ENCODE data around the gene NUDCD3.

NUDCD3 gene

DNA sequence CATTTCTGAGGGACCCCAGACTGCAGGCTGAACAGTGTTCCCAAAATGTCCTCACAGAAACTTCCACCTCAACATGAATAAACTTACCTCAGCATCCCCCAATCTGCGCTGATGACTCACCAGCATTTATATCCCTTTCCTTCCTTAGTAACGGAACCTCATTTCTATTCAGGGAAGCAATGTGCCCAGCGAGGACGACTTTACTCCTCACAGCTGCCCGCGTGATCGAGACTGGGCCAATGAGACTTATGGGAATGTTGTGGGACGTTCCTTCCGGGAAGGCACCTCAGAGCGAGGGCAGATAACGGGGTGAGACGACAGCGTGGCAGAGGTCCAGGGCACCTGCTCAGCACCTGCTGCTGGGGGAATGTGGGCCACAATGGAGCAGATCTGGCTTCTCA, 91.9 kb downstream of the NUDCD3 start:
- no peak for DNase-seq

DNA sequence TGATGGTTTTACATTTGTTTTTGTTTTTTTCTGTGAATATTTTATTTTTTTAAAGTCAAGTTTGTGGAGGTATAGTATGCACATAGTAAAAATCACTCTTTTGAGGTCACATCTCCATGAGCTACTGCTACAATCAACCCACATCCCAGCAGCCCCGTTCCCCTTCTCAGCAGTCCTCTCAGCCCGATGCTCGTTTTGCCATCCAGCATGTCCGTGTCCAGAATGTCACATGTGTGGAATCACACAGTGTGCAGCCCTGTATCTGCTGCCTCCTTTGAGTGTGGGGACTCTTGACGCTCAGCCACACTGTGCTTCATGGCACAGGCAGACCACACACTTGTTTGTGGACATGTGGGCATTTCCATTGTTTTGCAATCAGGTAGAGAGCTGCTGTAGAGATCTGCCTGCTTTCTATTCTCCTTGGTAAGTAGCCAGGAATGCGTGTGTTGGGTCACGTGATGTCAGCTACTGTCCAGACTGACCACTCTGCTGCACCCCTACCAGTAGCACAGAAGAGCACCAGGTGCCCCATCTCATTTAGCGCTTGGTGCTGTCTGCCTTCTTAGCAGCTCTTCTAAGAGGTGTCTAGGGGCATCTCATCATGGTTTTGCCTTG, 93.4 kb downstream of the NUDCD3 start:
- DNase-seq, result no peak

DNA sequence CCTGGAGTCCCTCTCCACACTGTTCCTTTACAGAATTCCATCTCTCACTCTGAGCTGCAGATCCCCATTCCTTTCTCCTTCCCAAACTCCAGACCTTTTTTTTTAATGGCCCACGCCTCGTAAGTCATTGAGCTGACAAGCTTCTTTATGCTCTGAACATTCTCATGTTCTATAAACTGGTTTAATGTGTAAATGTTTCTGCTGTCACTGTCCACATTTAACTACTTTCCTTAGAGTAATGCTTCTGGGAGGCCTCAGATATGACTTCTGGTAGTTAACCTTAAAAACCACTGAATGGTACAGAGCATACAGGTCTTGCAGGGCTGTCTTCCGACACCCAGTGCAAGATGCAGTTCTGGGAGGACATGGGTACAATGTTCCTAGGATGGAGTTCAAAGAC, 94.0 kb downstream of the NUDCD3 start:
- DNase-seq, result no peak

DNA sequence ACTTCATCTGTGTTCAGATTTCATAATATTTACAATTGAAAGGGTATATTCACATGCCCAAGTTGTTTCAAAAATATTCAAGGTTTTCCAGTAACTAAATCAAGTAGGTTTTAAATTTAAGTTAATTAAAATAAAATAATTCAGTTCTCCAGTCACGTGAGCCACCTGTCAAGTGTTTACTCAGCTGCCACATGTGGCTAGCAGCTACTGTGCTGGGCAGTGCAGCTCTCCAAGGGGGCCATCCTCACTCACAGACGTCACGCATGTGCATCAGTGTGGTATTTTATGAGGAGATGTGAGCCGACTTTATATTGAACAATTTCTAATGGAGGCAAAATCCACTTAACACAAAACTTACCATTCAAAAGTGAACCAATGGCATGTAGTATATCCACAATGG, 95.4 kb downstream of the NUDCD3 start:
- DNase-seq, result no peak

DNA sequence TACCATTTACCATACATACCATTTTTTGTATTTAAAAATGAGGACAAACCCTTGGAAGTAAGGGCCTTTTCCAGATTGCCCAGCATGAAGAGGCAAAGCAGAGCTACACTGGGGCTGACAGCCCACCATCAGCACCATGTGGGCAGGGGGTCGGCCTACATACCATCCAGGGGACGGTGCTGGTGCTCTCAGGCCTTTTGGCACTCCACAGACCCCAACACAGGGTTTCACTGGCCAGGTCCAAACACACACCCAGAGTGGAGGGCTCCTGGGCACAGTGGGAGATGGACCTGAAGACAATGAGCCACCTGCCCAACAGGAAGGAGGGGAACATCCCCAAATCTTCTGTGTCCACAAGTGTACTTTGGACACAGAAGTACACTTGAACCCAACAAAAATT, 95.8 kb downstream of the NUDCD3 start:
- DNase-seq, result no peak

- DNase-seq, result no peak
Measured at GRCh38 chr7:44394112-44394447, 96.4 kb downstream of the NUDCD3 start.

- no peak for DNase-seq
Measured at GRCh38 chr7:44393238-44394111, 97.0 kb downstream of the NUDCD3 start.

GRCh38 chr7:44392618-44393010, 97.8 kb downstream of the NUDCD3 start:
- no peak for DNase-seq

DNA sequence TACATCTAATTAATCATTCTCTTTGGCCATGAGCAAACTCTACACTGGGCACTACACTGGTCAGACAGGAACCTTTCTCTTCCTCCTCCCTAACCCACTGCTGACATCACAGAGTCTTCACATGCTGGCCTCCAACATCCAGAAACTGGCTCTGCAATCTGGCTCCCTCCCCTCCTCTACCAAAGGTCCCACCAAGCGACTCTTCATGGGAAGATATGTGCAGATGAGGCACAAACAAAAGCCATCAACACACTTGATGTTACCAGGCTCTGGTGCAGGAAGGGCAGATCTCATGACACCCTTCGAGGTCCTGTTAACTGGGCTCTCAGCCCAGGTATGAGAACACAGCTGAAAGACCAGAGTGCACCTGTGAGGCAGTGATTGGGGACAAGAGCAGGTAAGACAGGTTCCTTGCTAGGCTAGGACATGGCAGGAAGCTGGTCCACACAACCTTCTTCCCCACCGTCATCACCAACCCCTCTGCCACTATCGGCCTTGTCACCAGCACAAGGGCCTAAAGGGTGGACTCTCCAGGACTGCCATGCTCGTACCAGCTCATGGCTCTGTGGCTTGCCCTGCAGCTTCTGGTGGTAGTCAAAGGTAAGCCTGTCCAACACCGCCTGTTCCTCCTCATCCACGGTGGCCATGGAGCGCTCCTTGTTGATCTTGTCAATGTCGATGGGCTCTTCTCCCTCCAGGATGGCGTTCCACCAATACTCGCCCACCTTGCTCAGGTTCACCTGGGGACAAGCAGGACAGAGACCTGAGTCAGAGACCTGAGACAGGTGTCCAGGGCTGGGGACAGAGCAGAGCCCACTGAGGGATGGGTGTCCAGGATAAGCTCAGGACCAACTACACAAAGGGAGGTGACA, 98.5 kb downstream of the NUDCD3 start:
- no peak for DNase-seq

GRCh38 chr7:44391171-44391570, 99.3 kb downstream of the NUDCD3 start:
- DNase-seq, result no peak

- DNase-seq, result no peak
Measured at GRCh38 chr7:44390701-44391100, 99.8 kb downstream of the NUDCD3 start.

DNA sequence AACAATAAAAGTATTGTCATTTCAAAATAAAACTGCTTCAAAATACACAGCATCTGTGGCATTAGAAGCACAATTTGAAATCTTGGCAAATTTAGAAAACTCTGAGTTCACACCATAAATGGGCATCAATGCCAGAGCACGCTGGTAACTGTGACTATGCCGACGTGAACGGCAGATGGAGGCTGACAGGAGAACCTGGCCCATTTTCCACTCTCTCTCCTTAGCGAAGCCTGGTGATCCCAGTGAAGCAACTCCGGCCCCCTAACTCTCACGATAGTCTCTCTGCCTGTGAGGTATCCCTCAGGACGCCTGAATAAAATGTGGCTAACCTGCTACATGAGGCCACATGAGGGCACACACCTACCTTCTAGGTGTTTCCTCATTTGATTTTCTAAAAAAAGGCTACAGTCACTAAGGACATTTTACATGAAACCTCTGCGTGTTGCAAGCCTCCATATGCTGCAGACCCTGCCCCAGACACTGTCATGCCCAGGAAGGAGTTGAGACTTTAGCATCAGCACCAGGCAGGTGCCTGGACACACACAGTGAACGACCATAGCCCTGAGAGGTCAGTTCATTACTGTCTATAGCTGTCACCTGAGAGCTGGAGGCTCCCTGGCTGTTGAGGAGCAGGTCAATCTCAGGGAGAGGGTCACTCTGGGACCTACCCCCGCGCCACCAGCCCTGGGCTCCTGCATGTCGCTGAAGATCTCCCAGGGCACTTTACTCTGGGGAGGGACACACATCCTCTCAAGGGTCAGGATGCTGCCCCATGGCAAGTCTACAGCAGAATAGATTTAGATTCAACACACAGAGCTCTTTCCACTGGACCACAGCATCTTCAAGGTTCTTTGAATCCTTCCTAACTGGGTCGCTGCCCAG, 102.1 kb downstream of the NUDCD3 start:
- no peak for DNase-seq

DNA sequence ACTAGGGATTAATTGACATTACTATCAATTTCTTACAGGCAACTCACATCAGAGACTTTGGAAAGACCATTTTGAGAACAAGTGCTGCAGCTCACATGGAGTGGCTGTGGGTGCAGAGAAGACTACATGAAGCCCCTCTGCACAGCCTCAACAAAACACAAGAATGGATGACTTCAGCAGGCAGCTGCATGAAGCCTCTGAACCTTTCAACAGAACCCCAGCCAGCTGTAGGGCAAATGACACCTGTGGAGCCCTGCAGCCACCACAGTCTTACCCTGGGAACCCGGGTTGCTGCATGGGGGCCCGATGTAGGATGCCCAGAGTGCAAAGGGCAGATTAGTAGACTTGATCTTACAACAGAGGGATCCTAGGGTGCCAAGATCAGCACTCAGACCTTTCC, 103.1 kb downstream of the NUDCD3 start:
- DNase-seq, result no peak

GRCh38 chr7:44386139-44386913, 104.1 kb downstream of the NUDCD3 start:
- no peak for DNase-seq

DNA sequence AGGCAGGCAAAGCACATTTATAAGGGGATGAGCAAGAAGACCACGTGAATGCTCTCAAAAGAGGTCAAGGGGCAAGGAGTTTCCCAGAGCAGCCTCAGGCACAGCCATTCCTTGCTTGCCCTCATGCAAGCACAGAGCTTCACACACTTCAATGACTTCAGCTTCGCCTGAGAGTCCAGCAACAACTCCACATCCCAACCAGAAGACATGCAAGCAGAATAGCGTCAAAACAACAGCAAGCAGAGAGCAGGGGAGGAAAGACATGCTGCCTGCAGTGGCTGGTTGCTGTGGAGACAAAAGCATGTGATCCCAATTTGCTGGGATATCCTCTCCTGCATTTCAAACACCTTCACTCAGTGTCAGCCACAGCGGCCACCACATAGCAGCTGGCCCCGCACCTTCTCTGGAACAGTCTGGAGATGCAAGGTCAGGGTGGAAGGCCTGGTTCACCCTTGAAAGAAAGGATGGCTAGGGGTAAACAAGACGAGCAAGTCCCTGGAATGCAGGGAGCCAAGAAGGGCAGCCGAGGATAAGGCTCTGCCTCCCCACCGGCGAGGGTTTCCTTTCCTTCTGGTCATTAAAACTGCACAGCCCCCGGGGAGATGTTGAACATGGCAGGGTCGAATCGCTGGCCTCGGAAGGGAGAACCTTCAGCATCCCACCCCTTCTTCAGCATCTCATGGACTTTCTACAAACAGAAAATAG, 104.9 kb downstream of the NUDCD3 start:
- DNase-seq, result no peak

GRCh38 chr7:44384586-44385433, 105.6 kb downstream of the NUDCD3 start:
- no peak for DNase-seq

DNA sequence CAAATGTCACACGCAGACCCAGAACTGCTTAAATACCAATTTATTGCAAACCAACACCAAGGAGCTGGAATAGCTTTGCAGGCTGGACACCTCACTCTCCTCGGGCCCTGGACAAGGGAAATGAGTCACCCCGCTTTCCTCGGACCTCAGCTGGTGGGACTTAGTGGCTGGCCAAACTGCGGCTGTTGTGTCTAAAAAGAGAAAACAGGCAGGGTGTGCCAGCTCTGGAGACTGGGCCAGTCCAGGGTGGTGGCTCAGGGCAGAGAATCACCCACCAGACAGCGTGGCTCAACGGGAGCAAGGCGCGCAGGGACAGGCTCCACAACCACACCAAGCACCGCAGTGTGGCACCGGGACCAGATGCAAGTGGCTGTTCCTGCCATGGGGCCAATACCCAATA, 106.9 kb downstream of the NUDCD3 start:
- DNase-seq, result no peak

DNA sequence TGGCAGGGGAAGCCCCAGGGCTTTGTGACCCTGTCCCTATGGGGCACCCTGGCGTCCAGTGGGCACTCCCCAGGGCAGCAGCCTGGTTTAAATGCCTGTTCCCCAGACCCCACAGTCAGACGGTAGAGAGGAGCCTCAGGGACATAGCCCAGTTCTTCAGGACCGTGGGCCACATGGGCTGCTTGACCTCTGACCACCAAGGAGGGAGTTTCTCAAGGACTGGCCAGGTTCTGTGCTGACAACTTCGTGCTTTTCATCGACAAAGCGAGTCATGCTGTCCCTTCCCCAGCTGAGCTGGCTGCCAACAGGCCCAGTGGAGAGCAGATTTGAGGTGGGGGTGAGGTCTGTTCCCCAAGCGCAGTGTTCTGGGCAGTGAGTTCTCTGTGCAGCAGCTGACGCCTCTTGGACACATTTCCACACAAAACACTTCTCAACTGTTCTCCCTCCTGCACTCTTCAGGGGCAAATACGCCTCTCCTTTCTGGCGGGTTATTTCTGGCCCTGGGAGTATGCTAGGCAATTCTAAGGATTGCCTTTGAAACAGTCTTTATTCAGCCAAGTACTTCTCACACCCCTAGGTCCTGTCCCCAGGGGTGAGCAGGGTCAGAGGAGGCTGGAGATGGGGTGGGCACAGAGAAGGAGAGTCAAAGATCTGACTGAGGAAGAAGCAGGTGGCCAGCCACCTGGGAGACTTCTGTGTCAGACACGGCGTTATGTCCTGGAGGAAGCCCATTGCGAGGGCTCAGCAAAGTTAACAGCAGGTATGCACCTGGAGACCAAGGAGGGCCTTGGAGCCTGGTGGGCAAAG, 107.8 kb downstream of the NUDCD3 start:
- no peak for DNase-seq

DNA sequence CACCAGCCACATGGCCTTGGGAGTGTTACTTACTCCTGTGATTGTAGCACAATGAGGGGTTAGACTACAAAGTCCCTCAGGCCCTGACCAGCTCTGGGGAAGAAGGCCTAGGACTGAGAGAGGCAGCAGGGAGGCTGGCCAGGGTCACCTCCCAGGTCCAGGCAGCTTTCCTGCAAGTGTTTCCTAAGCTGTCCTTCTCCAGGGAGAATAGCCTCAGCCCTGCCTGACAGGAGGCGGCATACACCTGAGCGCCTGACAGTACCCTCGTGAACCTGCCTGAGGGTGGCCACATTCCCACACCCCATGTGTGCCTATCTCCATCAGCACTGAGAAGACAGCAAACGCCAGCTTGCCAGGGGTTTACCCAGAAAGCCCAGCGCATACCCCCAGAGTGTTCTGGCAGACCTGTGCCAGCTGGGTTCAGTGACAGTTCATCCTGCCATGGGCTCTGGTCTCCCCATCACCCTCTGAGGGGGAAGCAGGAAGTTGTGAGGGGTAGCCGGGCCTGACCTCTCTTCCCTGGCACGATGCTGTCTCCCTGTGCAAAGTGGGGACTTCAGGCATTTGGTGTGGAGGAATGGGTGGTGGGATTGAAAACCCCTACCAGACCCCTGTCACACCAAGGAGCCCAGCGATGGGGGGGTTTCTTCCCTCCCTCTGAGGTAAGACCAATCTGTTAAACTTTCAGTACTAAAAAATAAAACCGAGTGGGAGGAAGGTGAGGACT, 108.8 kb downstream of the NUDCD3 start:
- no peak for DNase-seq

All from CD4-positive, alpha-beta T cell treated with Interleukin-17A for 4 hours (primary cell).